ENCODE results near the gene KANSL2.

- TF ChIP-seq CTCF (IDR thresholded peaks at IDR 0.05) (no peak), POLR2A (IDR thresholded peaks at IDR 0.05) (no peak)
These were observed 66.4 kb downstream of the KANSL2 start for GRCh38 chr12:48615681-48616080.

Measured in prostate gland (tissue), 2 donors.